Activated CD4-positive, alpha-beta T cell treated with anti-CD3 and anti-CD28 coated beads, Interleukin-10, Interleukin-2, amounts not matched to agents 100 ng/mL and 50 ng/mL, durations not matched to agents 16 hours and 8 hours (primary cell): ENCODE results near the gene SAE1.
"Not testable (repeated sequence)": the region's sequence is repeated elsewhere in the genome, so short reads cannot be mapped to it uniquely, and the experiment has no call there.

ENCODE experiments used
- DNase-seq: peaks from one replicate; pipeline ENCODE4 v3.0.0-alpha.2; 2020

SAE1 gene

DNA sequence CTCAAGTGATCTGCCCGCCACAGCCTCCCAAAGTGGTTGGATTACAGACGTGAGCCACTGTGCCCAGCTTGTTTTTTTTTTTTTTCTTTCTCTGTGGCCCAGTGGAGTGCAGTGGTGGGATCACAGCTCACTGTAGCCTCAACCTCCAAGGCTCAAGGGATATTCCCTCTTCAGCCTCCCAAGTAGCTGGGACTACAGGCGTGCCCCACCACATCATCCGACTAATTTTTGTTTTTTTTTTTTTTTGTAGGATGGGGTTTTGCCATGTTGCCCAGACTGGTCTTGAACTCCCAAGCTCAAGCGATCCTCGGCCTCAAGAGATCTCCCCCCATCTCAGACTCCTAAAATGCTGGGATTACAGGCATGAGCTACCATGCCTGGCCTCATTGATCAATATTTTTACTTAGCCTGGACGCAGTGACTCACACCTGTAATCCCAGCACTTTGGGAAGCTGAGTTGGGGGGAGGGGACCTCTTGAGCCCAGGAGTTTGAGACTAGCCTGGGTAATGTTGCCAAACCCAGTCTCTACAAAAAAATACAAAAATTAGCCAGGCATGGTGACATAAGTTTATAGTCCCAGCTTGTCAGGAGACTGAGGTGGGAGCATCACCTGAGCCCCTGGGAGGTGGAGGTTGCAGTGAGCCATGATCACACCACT lies 1.7 kb downstream of the SAE1 start:
- no peak for DNase-seq

DNA sequence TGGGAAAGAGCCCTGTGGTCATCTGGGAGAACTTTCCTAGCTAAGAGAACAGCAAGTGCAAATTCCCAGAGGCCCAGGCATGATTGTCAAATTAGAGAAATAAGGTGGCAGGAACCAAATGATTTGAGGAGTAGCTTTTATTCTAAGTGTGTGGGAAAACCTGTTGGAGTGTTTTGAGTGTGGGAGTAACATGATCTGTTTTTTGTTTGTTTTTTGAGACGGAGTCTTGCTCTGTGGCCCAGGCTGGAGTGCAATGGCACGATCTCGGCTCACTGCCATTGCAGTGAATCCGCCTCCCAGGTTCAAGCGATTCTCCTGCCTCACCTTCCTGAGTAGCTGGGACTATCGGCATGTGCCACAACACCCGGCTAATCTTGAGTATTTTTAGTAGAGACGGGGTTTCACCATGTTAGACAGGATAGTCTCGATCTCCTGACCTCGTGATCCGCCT lies 2.4 kb downstream of the SAE1 start:
- no peak for DNase-seq

DNA sequence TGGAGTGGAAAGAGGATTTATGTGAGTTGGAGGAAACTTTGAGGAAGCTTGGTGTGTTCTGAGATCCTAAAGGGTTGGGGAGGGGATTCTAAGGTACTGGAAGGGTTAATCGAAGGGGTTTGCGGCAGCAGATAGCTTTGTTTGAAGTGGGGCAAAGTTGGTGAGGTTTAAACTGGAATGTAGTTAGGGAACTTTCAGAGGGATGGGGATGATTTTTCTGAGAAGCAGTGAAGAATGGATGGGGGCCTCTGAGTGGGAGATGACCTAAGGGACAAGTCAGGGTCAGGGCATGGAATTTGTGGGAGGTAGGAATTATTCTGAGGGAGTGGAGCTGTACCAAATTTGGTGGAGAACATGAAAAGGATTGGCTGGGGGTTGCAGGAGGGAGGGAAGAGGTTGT lies 3.9 kb downstream of the SAE1 start:
- DNase-seq = no peak

DNA sequence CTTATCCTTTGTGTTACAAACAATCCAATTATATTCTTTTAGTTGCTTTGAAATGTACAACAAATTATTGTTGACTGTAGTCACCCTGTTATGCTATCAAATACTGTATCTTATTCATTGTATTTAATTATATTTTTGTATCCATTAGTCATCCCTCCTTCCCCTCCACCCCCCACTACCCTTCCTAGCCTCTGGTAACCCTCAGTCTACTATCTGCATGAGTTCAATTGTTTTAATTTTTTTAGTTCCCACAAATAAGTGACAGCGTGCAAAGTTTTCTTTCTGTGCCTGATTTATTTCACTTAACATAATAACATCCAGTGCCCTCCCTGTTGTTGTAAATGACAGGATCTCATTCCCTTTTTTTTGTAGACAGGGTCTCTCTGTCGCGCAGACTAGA lies 4.5 kb downstream of the SAE1 start:
- DNase-seq = no peak

DNA sequence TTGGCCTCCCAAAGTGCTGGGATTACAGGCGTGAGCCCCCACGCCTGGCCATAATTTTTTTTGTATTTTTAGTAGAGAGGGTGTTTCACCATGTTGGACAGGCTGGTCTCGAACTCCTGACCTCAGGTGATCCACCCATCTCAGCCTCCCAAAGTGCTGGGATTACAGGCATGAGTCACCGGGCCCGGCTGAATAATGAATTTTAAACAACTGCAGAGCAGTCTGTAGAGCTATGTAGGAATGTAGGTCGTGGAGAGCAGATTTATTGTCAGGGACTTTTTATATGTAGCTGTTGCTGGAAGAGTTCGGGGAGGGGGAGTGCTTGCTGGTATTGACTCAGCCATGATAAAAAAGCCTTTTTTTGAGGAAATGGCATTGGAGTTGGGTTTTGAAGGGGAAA lies 10.6 kb downstream of the SAE1 start:
- not testable (repeated sequence) for DNase-seq

DNA sequence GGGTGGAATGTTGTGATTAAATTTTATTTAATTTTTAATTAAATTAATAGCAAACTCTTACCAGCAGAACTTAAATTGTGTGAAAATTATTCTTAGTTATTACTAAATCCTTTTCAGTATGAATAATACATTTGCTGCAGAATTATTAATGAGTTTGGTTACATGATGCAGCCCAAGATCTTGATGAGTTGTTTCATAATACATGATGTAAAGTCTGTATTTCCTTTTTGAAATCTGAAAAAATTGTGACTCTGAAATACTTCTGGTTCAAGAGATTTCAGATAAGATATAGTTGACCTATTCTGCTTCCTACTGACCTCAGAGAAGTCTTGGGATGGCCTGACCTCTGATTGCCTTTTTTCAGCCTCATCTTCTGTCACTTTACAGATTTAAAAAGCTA lies 11.1 kb downstream of the SAE1 start:
- DNase-seq = no peak

DNA sequence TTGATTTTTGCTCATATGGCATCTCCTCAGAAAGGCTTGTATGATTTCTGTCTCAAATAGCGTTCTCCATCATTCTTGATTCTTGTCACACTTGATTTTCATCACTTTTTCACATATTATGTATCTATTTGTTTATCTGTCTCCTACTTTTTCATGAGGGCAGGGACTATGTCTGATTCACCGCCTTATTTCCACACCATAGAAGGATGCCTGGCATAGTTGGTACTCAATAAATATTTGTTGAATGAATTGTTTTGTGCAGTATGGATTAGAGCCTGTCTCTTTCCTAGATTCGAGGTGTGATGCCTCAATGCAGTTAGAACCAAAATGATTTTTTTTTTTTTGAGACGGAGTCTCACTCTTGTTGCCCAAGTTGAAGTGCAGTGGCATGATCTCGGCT lies 12.1 kb downstream of the SAE1 start:
- no peak for DNase-seq

DNA sequence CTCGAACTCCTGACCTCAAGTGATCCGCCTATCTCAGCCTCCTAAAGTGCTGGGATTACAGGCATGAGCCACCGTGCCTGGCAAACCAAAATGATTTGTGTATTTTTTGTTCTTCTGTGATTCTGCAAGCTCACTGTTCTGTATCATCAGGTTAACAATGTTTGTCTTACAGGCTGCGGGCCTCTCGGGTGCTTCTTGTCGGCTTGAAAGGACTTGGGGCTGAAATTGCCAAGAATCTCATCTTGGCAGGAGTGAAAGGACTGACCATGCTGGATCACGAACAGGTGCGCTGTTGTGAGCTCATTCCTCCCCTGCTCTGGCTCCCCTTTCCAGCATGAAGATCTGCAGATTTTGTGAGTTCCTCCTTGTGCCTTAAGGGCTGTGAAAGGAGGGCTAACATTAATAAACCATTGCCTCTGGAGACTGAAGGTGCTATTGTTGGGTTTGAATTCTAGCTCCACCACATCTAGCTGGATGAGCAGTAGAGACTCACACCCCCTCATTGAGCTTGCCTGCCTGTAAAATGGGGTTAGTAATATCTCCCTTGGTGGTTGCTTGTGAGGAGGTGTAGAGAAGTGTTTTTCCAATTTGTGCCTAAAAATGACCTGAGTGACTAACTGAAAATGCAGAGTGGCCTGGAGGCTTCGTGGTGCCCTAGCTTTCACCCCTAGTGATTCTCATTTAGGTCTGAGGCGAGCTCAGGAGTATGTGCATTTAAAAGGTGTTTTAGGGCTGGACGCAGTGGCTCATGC lies 12.9 kb downstream of the SAE1 start:
- no peak for DNase-seq

DNA sequence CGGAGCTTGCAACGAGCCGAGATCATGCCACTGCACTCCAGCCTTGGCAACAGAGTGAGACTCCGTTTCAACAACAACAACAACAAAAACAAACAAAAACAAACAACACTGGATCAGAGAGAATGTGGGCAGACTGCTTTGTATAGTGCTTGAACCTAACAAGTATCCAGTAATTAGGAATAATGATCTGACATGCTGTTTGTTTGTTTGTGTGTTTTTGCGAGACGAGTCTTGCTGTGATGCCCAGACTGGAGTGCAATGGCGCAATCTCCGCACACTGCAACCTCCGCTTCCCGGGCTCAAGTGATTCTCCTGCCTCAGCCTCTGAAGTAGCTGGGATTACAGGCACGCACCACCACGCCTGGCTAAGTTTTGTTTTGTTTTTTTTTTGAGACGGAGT lies 14.0 kb downstream of the SAE1 start:
- DNase-seq = no peak

DNA sequence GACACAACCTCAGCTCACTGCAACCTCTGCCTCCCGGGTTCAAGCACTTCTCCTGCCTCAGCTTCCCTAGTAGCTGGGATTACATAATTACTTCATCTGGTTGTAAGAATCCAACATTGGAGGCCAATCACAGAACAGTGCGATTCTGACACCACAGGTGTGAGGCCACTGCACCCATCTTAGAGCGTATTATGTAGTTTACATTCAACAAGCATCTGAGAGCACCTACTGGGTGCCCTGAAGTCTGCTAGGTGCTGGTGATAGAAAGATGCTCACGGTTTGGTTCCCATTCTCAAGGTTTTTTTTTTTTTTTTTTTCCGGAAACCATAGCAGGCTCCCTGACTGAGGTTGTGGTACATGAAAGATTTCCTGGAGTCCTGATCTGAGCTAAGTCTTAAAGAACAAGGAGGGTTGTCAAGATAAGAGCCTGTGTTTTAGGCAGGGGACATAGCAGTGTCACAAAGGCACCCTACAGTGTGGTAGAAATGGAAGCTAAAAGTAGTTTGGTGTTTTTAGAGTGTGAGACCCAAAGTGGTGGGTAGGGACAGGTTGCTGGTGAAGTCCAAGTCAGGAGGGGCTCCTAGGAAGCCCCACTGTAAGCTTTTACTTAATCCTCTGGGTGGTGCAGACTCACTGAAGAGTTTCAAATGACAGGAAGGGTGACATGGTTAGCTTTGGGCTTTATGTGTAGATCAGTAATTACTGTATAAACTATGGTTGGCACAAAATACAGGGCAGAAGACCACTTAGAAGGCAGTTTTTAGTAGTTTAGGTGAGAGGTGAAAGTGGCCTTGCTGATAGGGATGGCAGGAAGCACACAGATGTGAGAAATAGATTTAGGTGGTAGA lies 15.2 kb downstream of the SAE1 start:
- DNase-seq = no peak

DNA sequence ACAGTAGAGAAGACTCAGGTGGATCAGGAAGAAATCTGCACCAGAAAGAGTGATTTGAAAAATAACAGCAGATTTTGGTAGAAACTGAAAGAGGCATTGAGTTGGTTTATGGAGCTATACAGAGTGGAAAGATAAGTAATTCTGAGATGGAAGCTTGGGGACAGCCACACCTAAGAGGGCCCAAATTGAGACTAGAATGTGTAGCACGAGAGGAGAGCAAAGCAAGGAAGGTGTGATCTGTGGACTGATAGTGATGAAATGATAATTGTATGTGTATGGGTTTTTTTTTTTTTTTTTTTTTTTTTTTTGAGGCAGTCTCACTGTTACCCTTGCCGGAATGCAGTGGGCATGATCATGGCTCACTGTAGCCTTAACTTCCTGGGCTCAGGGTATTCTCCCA lies 16.3 kb downstream of the SAE1 start:
- DNase-seq = no peak

DNA sequence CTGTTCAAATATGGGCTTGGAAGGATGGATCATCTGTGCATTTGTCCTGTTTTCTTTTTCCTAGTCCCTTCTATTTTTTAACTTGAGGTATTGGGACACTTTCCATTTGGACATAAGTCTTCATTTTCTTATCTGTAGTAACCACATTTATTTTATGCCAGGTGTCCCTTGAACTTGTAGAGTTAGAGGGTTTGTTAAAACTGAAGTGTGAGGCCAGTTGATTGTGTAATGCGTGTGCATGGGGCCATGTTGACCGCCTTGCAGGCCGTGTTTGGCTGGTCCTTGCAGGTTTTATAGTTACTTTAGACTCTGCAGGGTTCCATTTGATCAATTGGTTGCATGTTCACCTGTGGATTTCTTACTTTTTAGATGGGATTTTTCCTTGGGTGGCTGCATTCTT lies 21.0 kb downstream of the SAE1 start:
- DNase-seq = no peak

DNA sequence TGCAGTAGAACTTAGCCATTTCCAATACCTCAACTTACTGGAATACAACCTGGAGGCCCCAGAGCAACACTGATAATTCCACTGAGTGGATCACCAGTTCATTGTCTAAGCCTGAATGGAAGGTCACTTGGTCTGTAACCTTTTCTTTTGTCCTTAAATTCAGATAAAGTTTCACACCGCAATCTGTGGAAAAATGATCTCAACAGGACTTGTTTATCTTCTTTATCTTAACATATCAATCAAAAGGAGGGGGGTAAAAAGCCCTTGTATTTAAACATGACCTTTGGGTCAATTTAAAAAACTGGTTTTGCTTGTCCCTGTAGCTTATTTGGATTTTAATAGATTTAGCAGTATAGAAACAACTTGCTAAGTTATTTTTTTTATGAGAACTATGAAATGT lies 21.6 kb downstream of the SAE1 start:
- DNase-seq = no peak

DNA sequence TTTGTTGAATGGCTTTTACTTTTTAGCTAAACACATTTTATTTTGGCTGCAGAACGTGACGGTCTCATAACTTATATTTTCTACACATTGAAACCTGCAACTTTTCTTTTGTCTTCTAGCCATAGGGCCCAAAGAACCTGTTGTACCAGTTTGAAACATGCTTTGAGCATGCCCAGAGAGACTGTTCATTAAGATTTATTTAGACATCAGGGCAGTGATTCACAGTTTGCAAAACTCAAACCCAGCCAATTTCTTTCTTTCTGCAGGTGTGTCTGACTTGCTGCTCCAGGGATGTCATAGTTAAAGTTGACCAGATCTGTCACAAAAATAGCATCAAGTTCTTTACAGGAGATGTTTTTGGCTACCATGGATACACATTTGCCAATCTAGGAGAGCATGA lies 22.0 kb downstream of the SAE1 start:
- no peak for DNase-seq

DNA sequence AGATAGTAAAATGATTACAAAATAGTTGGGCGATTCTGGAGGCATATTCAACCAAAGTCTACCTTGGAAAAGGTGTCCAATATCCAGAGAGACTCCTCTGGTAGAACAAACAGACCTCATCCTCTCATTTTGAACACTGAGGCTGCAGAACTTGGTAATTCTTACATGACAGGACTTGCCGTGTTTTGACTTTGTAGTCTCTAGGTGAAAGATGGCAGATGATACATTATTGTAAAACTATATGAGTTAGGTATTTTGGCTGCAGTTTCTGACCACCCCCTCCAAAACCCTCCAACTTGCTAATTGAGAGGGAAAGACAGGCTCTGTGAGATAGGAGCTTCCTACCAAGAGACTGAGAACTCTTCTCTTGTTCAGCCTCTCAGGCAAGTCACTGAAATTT lies 22.6 kb downstream of the SAE1 start:
- DNase-seq = no peak

DNA sequence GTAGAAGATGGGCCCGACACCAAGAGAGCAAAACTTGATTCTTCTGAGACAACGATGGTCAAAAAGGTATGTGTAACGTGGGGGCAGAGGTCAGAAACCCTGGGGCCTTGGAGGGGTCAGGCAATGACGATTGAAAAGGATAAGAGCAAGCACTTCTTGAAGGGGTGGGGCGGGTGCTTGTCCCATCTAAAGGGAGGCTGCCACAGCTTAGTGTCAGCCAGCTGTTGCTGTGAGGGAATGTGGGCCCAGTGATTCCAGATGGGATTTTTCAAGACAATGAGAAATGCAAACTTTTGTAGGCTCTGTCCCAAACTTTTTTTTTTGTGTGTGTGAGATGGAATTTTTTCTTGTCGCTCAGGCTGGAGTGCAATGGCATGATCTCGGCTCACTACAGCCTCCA lies 24.5 kb downstream of the SAE1 start:
- DNase-seq = no peak

DNA sequence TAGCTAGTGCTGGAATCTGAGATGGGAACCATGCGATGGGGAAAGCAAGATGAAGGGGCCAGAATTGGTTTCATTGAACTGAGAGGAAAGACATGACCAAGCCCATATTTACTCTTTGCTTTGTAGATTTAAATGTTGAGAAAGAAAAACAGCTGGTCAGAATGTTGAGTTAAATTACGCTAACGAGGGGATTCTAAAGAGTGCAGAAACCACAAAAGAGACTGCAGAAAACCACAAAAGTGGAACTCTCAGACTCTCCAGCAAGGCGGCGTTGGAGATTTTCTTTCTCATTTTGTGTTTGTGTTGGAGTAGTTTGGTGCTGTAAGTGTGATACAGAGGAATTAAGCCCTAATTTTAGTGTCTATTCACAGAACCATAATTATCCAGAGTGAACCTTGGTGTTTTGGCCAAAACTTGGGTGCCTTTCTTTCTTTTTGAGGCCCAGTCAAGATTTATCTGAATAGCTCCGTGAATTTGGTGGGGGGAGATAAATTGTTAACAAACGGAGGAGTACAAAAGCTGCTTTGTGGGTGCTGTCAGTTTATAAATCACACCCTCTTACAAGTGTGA lies 26.3 kb downstream of the SAE1 start:
- DNase-seq = peak; percentile 65

DNA sequence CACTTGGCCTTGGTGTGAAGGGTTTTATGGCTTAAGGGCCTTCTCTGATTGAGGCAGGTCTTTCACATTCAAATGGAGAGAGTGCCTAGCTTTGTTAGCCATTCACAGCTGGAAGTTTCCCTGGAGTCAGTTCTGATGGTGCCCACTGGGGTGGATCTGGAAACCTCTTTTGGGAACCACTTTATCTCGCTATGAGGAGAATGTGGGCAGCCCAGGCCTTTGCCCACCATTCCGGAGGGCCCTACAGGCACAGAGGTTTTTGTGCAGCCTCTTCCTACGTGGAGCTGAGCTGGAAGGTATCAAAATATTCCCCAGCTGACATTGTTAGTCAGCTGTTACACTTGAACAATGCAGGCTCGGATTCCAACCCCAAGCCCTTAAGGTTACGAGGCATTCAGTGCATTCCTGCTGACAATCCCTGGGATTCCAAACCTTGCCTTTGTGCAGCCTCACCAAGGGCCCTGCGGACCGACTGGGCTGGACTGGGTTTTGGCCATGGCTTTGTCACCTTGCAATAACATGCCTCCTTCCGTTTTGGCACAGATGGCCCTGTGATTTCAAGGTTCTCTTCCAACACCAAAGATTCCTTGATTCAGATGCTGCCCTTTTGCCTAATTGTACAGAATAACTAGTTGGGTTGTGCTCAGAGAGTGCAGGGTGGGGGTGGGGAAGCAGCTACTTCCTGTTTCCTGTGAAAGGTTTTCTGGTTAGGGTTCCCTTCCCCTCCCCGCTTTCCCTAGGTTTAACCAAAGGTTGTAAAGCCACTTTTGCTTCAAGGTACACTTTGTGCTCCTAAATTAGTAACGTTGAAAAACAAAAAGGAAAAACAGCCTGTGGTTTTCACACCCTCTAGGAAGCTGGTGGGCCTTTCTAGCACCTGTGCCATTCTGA lies 27.0 kb downstream of the SAE1 start:
- DNase-seq = peak; percentile 49

DNA sequence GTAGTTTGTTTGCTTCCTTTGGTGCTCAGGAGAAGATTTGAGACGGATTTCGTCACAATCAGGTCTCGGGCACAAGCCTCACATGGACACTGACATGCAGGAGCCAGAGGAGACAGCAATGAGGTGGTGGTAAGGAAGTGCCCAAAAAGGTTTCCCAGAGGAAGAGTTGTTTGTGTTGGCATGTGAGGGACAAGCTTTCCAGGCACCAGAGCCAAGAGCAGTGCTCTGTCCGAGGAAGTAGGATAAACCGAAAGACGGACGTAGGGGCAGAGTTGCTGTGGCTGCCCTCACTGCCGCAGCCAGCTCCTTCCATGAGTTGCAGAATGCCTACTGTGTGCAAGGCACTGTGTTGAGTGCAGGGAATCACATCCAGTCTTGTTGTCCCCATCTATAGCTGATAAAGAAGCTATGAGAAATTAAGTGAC lies 27.7 kb downstream of the SAE1 start:
- DNase-seq = no peak

DNA sequence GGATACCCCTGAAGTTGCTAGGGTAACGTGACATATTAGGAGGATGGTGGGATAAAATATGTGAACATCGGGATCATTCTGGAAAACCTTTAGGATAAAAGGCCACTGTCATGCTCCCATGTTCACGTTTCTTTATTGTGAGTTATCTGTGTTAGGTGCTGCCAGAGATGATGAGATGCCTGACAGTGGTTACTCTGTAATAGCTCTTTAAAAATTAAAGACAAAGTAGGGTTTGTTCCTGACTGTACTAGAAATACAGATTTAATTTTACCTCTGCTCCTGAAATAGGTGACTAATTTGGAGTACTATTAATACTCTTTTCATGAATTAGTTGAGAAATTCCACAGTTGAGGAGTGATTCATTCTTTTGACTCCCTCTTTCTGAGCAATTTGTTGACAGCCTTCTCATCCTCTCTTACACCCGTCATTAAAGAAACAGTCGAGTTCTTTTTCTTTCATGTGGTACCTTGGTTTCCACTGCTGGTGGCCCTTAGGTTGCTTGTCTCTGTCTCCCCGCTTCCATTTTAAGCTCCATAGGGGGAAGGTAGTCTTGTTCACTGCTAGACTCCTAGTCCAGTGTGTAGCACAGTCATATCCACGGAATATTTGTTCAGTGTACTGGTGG lies 28.4 kb downstream of the SAE1 start:
- peak; percentile 52 for DNase-seq

DNA sequence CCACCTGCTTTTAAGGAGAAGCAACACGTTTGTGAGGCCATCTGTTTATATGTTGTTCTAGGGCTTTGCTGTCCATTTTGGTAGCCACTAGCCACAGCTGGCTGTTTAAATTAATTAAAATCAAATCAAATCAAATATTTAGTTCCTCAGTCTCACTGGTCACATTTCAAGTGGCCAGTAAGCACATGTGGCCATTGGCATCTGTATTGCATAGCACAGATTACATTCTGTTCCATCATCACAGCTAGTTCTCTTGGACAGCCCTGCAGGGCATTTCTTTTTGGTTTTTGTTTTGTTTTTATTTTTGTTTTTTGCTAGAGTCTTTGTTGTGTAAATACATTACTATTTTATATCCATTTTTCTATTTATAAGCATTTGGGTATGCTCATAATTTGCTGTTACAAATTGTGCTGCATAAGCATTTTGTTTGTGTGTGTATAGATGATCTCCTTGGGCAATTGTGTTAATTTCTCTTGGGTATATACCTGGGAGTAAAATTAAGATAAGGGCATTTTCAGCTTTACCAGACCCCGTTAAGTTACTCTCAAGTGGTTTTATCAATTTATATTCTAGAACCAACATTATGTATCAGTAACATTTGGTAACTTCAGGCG lies 31.3 kb downstream of the SAE1 start:
- DNase-seq = no peak
